Ishikawa (cell line): Measurements from ENCODE around the gene BCKDHA.

Experiments used
- CEBPB ChIP-seq: IDR thresholded peaks from 2 replicates; pipeline ENCODE4 v1.6.1; 2012
- CREB1 ChIP-seq: IDR thresholded peaks from 2 replicates; pipeline ENCODE4 v1.6.1; 2012; ENCODE audit warnings: low read depth
- EGR1 ChIP-seq: IDR thresholded peaks from 2 replicates; pipeline ENCODE4 v1.6.1; 2012
- EP300 ChIP-seq: IDR thresholded peaks from 2 replicates; pipeline ENCODE4 v1.6.1; 2012; ENCODE audit warnings: borderline replicate concordance
- FOXM1 ChIP-seq: IDR thresholded peaks from 2 replicates; pipeline ENCODE4 v1.6.1; 2012; ENCODE audit warnings: low read depth, borderline replicate concordance
- MAX ChIP-seq: IDR thresholded peaks from 2 replicates; pipeline ENCODE4 v1.6.1; 2012
- NFIC ChIP-seq: IDR thresholded peaks from 2 replicates; pipeline ENCODE4 v1.6.1; 2012
- RAD21 ChIP-seq: IDR thresholded peaks from 2 replicates; pipeline ENCODE4 v1.6.1; 2012; ENCODE audit warnings: low read depth
- TAF1 ChIP-seq: IDR thresholded peaks from 2 replicates; pipeline ENCODE4 v1.6.1; 2012; ENCODE audit warnings: low read depth, mild to moderate bottlenecking
- TCF12 ChIP-seq: IDR thresholded peaks from 2 replicates; pipeline ENCODE4 v1.6.1; 2012; ENCODE audit warnings: low read depth
- TEAD4 ChIP-seq: IDR thresholded peaks from 2 replicates; pipeline ENCODE4 v1.6.1; 2012
- USF1 ChIP-seq: IDR thresholded peaks from 2 replicates; pipeline ENCODE4 v1.6.1; 2012
- YY1 ChIP-seq: IDR thresholded peaks from 2 replicates; pipeline ENCODE4 v1.6.1; 2012; ENCODE audit warnings: low read depth
- ZBTB7A ChIP-seq: IDR thresholded peaks from 2 replicates; pipeline ENCODE4 v1.6.1; 2012; ENCODE audit warnings: low read depth
- TF ChIP-seq, protein P1 (sequence below): IDR thresholded peaks from 2 replicates; pipeline ENCODE4 v1.6.1; 2012; ENCODE audit warnings: low read depth, mild to moderate bottlenecking

The BCKDHA gene

GRCh38 chr19:41355802-41356201 is 41.8 kb upstream of the BCKDHA start:
- TF ChIP-seq NFIC: no peak
- TF ChIP-seq, protein P1, sequence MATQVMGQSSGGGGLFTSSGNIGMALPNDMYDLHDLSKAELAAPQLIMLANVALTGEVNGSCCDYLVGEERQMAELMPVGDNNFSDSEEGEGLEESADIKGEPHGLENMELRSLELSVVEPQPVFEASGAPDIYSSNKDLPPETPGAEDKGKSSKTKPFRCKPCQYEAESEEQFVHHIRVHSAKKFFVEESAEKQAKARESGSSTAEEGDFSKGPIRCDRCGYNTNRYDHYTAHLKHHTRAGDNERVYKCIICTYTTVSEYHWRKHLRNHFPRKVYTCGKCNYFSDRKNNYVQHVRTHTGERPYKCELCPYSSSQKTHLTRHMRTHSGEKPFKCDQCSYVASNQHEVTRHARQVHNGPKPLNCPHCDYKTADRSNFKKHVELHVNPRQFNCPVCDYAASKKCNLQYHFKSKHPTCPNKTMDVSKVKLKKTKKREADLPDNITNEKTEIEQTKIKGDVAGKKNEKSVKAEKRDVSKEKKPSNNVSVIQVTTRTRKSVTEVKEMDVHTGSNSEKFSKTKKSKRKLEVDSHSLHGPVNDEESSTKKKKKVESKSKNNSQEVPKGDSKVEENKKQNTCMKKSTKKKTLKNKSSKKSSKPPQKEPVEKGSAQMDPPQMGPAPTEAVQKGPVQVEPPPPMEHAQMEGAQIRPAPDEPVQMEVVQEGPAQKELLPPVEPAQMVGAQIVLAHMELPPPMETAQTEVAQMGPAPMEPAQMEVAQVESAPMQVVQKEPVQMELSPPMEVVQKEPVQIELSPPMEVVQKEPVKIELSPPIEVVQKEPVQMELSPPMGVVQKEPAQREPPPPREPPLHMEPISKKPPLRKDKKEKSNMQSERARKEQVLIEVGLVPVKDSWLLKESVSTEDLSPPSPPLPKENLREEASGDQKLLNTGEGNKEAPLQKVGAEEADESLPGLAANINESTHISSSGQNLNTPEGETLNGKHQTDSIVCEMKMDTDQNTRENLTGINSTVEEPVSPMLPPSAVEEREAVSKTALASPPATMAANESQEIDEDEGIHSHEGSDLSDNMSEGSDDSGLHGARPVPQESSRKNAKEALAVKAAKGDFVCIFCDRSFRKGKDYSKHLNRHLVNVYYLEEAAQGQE: no peak
- TF ChIP-seq TCF12: no peak
- no peak for TF ChIP-seq CEBPB
- no peak for TF ChIP-seq TEAD4
- no peak for TF ChIP-seq FOXM1
- TF ChIP-seq CREB1: no peak
- TF ChIP-seq USF1: no peak
- no peak for TF ChIP-seq EGR1
- no peak for TF ChIP-seq ZBTB7A
- TF ChIP-seq EP300: no peak
- no peak for TF ChIP-seq MAX
- TF ChIP-seq RAD21: no peak
- no peak for TF ChIP-seq TAF1

DNA sequence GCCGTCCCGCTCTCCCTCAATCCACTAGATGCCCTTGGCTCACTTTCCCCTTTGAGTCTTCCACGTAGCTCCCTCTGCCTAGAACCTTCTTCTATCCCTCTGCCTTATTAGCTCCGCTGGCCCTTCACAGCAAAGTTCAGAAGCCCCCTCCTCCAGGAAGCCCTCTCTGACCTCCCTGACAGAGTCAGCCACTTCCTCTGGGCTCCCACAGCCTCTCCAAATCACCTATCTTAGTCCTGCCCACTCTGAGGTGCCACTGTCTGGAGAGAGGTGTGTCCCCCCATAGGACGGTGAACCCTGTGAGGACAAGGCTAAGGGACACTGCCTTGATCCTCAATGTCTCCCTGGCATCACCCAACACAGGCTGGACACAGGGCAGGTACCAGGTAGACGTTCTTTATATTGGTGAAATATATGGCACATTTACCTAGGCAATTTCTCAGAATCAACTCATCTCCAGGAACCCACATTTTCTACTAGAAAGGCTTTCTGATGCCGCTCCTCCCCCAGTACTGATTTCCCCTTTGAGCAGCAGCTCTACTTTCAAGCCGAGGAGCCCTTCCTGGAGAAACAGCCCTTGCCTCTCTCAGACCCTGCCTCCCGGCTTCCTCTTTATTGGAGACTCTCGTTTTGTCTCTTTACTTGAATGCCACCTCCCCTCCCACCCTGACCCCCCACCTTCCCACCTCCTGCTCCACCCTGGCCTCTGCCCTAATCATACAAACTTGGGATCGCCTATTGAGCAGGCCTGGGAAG is 40.5 kb upstream of the BCKDHA start:
- no peak for TF ChIP-seq ZBTB7A
- no peak for TF ChIP-seq TEAD4
- TF ChIP-seq TAF1: no peak
- no peak for TF ChIP-seq RAD21
- TF ChIP-seq, protein P1: no peak
- no peak for TF ChIP-seq USF1
- TF ChIP-seq TCF12: no peak
- TF ChIP-seq EGR1: no peak
- no peak for TF ChIP-seq CREB1
- TF ChIP-seq EP300: no peak
- no peak for TF ChIP-seq MAX
- no peak for TF ChIP-seq YY1
- TF ChIP-seq NFIC: no peak

- no peak for TF ChIP-seq YY1
- no peak for TF ChIP-seq ZBTB7A
- TF ChIP-seq CREB1: no peak
- no peak for TF ChIP-seq NFIC
- TF ChIP-seq FOXM1: no peak
- no peak for TF ChIP-seq CEBPB
- TF ChIP-seq, protein P1: no peak
- no peak for TF ChIP-seq TCF12
- no peak for TF ChIP-seq TAF1
- TF ChIP-seq USF1: no peak
- TF ChIP-seq RAD21: no peak
- TF ChIP-seq MAX: no peak
- TF ChIP-seq TEAD4: no peak
- no peak for TF ChIP-seq EGR1
Measured at GRCh38 chr19:41357746-41358145, 39.9 kb upstream of the BCKDHA start.
